Stimulated activated CD8-positive, alpha-beta memory T cell treated with anti-CD3 and anti-CD28 coated beads, Interleukin-12 subunit alpha, Interleukin-12 subunit beta, amount 100 ng/mL, for 1 hour (primary cell): ENCODE results near the gene HS1BP3.

Experiments used
- DNase-seq: peaks from one replicate; pipeline ENCODE4 v3.0.0-alpha.2; 2020; ENCODE audit warnings: low read depth

The HS1BP3 gene, protein sequence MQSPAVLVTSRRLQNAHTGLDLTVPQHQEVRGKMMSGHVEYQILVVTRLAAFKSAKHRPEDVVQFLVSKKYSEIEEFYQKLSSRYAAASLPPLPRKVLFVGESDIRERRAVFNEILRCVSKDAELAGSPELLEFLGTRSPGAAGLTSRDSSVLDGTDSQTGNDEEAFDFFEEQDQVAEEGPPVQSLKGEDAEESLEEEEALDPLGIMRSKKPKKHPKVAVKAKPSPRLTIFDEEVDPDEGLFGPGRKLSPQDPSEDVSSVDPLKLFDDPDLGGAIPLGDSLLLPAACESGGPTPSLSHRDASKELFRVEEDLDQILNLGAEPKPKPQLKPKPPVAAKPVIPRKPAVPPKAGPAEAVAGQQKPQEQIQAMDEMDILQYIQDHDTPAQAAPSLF

GRCh38 chr2:20650877-20651730 lies at the start of gene HS1BP3:
HS1BP3 (minus strand) TSS chr2:20651098; CDS start chr2:20651063, 35 bp downstream.
- peak; percentile 75 for DNase-seq

GRCh38 chr2:20698916-20699613 lies 48.2 kb upstream of the HS1BP3 start:
- no peak for DNase-seq

DNA sequence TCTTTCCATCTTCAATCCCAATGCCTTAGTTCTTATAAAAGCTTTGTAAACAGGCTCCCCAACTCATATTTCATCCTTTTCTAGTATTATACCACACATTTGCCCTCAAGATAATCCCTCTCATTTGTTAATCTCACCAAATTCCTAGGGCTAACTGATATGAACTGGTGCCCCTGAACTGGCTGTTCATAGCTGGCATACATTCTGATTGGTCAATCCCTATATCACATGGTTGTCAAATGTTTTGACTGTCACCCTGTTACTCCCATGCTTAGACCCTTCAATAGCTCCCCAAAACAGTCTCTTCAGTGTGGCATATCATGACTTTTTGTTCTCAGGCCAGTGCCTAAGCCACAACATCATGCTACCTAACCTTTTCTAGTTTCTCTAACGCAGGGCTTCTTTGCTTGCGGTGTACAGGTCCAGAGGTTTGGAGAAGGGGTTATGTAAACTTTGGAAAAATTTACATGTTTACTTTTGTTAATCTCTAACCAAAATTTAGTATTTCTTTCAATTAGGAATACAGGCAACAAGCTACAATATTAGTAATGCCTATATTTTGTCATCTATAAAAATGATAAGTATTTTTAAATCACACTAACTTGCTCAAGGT lies 46.5 kb upstream of the HS1BP3 start:
- no peak for DNase-seq

DNA sequence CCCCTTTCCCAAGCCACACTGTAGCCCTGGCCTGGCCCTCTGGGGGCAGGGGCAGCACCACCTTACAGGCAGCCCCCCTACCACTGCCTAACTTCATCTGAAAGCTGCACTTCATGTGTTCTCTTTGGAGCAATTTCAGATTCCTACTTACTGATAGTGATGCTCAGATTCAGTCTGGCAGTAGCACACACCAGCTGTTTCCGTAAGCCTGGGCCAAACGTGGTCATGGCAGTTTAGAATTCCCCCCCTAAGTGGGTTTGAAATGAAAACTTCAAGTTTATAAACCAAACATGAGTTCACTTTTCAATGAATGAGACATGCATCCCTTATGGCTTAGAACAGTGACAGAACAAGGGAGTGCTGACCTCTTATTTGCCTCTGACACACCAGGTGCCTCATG lies 45.5 kb upstream of the HS1BP3 start:
- no peak for DNase-seq

DNA sequence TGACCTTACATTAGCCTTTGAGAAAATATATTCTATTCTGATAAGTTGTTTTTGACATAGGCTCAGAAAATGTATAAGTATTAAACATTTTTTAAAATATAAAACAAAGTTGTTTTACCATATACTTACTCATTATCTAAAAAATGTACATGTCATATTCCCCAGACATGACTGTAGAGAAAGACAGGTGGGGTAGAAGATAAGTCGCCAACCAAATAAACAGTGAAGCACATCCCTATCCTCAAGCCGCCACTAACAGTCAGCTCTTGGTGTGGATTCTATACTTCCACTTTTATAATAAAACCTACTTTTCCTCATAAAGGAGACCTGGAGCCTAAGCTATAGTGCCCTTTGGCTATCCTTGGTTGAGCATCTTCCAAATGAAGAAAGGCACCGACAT lies 42.4 kb upstream of the HS1BP3 start:
- DNase-seq: no peak

- no peak for DNase-seq
Measured at GRCh38 chr2:20692081-20692480, 41.2 kb upstream of the HS1BP3 start.

DNA sequence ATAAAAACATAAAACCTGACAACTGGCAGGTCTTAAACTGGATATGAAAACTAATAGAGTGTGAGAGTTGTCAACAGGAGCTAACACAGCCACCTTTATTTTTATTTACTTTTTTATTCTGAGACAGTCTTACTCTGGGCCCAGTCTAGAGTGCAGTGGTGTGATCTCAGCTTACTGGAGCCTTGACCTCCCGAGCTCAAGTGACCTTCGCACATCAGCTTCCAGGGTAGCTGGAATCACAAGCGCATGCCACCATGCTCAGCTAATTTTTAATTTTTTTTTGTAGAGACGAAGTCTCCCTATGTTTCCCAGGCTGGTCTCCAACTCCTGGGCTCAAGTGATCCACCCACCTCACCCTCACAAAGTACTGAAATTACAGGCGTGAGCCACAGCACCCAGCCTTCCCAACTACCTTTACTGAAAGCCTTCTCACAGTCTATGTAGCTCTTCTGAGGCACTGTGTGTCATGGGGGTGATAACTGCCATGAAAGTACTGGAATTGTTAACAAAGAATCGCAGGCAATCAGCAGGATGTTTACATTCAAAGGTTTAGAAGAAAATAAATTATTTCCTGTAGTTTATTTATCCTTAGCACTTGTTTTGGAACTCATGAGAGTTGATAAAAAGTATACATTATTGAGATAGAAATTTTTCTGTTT lies 40.3 kb upstream of the HS1BP3 start:
- DNase-seq: no peak

- DNase-seq: no peak
Measured at GRCh38 chr2:20689428-20690264, 38.7 kb upstream of the HS1BP3 start.

GRCh38 chr2:20687260-20687832 lies 36.4 kb upstream of the HS1BP3 start:
- no peak for DNase-seq

DNA sequence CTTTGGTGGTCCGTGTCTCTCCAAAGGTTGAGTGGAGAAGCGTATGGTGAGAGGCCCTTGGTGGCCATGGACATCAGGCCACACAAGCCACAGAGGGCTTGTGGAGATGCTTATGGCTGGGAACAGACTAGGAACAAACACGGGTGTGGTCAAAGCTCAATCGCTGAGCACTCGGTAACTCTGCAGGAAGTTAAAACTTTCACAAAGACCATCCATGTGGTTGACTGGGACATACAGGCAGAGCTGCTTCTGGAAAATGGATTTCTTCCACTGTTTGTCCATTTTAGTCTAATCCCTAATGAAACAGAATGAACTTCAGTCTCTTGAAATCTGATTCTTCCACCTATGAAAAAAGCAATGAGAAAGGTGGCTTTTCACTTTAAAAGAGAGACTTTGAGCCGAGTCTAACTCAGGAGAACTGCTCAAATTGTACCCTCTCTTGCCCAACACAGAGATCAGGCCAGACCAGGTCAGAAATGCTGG lies 33.7 kb upstream of the HS1BP3 start:
- no peak for DNase-seq

GRCh38 chr2:20682167-20682920 lies 31.4 kb upstream of the HS1BP3 start:
- no peak for DNase-seq

DNA sequence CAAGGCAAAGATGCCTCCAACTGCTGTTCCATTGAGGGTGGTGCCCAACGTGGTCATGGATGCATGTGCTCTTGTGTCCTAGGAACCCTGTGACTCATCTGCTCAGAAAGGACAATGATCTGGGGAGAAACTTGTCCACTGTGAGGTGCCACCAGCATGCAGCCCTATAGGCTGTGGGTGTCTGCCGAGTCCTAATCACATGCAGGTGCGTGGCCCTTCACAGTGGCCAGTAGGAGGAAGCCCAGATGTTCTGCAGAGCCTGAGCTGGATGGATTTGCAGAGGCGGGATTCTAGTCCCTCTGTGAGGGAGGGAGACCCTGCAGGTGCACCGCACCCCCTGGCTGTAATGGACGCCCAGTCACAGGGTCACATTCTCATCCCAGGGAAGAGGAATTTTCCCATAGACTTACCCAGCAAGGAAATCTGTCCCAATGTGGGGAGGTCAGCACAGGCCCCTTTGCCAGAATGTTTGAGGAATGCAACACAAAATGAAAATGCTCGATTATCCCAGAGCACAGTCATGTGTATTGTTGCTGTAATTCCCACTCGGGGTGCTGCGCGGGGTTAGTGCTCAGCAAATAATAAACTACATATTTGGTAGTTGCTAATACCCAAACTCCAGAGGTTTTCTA lies 30.0 kb upstream of the HS1BP3 start:
- no peak for DNase-seq

DNA sequence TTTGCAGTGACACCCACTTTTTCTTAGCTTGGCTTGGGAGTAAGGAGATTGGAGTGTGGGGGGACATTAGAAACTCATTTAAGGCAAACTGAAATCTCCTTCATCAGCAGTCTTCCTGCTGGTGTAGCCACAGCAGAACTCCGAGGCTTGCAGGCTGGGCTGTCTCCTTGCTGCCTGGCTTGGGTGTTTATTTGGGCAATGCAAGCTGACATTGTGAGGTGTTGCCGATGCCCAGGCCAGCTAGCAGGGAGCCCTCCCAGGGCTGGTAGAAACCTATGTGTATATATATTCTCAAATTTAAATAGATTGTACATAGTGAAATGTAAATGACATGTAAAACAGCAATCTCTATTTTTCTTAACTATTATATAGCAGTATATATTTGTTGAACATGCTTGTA lies 27.9 kb upstream of the HS1BP3 start:
- DNase-seq: no peak

DNA sequence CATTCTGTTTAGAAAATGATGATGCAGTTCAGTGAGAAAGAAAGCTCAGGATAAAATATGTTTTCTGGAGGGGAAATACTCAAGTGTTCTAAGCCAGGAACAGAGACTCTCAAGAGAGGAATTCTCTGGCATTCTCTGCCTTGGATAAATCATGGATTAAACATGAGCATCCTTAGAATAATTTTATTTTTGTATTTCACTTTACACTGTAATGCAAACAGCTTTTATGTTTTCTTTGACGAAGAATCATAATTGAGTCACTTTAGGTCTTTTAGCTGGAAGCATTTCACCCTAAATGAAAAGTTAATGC lies 27.1 kb upstream of the HS1BP3 start:
- no peak for DNase-seq

DNA sequence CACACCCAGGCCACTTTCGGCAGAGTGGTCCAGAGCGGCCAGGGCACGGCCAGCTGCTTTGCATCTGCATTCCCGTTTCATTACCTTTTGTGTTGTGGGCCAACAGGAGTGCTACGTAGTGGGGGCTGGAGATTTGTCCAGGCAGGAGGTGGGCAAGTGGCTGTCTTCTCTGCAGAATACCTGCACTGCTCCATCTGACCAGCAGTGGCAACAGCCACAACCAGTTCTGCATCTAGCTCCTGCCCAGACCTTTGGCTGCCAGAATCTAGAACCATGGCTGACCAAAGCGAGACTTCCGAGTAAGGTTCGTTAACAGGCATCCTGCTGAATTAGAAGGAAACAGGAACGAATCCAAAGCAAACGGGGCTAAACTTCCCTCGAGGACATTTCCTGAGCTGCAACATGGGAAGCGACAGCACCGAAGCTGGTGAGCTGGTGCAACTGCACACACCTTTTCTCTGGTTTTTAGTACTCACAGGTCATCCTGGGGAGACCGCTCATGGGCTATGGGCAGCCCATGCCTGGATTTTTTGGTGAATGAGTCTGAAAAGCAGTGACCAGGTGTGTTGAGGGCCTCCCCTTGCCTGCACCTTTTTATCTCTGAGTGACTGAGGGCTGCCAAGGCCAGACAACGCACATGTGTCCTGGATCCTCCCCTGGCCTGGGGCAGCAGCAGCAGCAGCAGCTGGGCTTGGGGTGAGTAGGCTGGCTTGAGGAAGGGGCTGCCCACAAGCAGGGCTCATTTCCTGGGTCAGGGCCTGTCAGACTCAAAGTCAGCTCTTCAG lies 26.6 kb upstream of the HS1BP3 start:
- no peak for DNase-seq

DNA sequence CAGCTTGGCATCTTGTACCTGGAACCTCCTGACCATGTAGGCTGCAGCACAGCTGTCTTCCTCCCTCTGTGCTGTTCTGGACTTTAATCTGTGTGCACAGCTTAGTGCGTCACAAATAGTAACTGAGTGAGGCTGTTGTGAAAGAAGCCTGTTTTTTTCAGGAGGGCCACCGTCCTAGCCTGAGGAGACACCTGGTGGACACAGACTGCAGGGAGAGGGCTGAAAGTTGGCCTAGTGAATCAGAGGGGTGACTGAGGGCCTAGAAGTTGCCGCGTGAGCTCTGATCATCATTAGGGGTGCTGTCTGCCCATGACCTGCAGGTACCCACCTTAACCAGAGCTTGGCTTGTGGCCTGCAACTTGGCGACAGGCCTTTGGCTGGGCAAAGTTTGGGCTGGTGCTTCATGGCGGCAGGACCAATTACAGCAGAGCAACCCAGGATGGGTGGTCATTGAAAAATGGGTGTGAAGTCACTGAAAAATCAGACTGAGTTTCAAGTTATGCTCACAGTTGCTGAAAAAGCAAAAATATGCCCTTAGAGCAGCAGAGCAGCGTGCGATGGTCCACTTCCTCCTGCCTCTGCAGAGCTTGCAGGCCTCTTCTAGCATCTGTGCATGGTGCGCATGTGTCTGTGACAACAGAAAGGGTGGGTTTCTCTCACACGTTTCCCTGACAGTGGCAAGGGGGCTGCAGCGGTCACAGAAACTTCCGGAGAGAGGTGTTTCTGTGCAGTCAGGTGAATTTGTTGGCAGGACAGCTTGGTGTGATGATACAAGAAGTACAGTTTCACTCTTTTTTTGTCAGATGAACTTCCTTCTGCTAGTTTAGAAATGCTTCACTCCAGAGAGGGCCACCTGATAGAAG lies 25.7 kb upstream of the HS1BP3 start:
- no peak for DNase-seq

DNA sequence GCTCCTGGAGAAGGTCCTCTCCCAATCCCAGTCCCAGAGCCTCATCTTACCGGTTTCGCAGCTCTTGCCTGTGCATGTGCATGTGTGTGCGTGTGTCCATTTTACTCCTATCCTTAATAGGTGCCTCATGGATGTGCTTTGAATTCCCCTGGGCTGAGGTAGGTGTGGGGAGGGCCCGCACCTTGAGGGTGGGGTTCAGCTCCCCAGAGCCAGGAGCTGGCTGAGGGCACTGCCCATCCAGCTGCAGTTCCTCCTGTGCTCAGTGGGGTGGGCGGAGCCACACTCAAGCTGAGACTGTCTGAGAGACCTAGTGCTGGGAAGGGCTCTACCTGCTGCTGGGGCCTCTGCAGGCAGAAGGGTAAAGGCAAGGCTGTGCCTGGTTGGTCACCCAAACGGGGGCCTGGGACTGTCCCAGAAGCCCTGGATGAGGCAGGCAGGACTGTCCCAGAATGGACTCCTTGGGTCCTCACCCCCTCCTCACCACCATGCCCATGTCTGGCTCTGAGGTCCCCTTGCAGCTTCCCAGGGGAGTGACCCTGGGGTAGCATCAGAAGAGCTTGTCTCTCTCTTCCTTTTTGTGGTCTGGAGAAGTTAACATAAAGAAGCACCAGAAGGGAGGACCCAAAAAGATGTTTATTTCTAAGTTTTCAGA lies 24.9 kb upstream of the HS1BP3 start:
- no peak for DNase-seq
